ENCODE data around the gene SCN8A.

Gene SCN8A

DNA sequence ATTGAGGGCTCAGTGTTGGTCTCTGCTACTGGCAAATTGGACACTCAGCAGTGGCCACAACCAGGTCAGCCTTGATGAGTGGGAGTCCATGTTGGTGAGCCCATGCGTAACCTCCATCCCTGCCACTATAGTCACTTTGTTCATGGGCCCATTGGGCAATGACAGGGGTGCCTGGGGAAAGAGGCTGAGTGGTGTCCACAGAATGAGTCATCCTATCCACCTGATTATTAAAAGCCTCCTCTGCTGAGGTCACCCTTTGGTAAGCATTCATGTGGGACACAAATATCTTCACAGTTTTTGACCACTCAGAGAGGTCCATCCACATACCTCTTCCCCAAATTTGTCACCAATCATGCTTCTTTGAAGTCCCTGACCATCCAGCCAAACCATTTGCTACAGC is 207.5 kb downstream of the SCN8A start:
- H3K4me1 ChIP-seq (ENCODE audit: insufficient read depth, poor library complexity, severe bottlenecking) = peaks cover 7% of the 10 kb centered on the region
- no peak overlapping the region for H3K27ac ChIP-seq (ENCODE audit: poor library complexity, severe bottlenecking)
- no peaks in the 10 kb centered on the region for H3K9me3 ChIP-seq (ENCODE audit: severe bottlenecking)
- H3K36me3 ChIP-seq (ENCODE audit: low read depth) = no peaks in the 10 kb centered on the region
- ATAC-seq (ENCODE audit: low read depth) = no peak
- DNase-seq (ENCODE audit: low spot score) = no peak
- H3K4me3 ChIP-seq (ENCODE audit: severe bottlenecking) = no peak overlapping the region
- H3K27me3 ChIP-seq (ENCODE audit: insufficient read depth, poor library complexity, severe bottlenecking) = no peaks in the 10 kb centered on the region
- TF ChIP-seq, protein P1, sequence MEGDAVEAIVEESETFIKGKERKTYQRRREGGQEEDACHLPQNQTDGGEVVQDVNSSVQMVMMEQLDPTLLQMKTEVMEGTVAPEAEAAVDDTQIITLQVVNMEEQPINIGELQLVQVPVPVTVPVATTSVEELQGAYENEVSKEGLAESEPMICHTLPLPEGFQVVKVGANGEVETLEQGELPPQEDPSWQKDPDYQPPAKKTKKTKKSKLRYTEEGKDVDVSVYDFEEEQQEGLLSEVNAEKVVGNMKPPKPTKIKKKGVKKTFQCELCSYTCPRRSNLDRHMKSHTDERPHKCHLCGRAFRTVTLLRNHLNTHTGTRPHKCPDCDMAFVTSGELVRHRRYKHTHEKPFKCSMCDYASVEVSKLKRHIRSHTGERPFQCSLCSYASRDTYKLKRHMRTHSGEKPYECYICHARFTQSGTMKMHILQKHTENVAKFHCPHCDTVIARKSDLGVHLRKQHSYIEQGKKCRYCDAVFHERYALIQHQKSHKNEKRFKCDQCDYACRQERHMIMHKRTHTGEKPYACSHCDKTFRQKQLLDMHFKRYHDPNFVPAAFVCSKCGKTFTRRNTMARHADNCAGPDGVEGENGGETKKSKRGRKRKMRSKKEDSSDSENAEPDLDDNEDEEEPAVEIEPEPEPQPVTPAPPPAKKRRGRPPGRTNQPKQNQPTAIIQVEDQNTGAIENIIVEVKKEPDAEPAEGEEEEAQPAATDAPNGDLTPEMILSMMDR (IDR thresholded peaks at IDR 0.05; ENCODE audit: poor library complexity, severe bottlenecking) = no peak

DNA sequence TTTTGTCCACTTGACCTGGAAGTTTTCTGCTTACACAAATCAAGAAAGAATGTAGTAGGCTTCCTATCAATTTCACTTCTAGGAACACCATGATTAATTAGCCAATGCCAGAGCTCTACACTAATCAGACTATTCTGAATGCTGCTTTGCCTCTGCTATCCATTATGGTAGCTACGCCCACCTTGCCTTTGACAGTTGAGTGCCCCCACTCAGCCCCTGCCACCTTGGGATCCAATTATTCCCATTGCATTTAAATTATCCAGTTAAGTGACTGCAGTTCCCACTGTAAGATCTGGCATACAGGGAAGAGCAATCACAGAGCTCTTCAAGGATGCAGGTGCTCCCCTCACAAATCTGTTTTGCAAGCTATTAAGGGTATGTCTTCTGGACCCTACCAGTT is 210.0 kb downstream of the SCN8A start:
- no peaks in the 10 kb centered on the region for H3K27me3 ChIP-seq (ENCODE audit: insufficient read depth, poor library complexity, severe bottlenecking)
- H3K4me1 ChIP-seq (ENCODE audit: insufficient read depth, poor library complexity, severe bottlenecking) = peaks cover 7% of the 10 kb centered on the region
- DNase-seq (ENCODE audit: low spot score) = no peak
- no peak overlapping the region for H3K27ac ChIP-seq (ENCODE audit: poor library complexity, severe bottlenecking)
- TF ChIP-seq, protein P1 (IDR thresholded peaks at IDR 0.05; ENCODE audit: poor library complexity, severe bottlenecking) = no peak
- no peaks in the 10 kb centered on the region for H3K36me3 ChIP-seq (ENCODE audit: low read depth)
- no peaks in the 10 kb centered on the region for H3K9me3 ChIP-seq (ENCODE audit: severe bottlenecking)
- ATAC-seq (ENCODE audit: low read depth) = no peak
- no peak overlapping the region for H3K4me3 ChIP-seq (ENCODE audit: severe bottlenecking)

DNA sequence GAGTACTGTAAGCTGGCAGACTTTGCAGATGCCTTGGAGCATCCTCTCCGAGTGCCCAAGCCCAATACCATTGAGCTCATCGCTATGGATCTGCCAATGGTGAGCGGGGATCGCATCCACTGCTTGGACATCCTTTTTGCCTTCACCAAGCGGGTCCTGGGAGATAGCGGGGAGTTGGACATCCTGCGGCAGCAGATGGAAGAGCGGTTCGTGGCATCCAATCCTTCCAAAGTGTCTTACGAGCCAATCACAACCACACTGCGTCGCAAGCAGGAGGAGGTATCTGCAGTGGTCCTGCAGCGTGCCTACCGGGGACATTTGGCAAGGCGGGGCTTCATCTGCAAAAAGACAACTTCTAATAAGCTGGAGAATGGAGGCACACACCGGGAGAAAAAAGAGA is 215.9 kb downstream of the SCN8A start:
- no peaks in the 10 kb centered on the region for H3K4me1 ChIP-seq (ENCODE audit: insufficient read depth, poor library complexity, severe bottlenecking)
- H3K27me3 ChIP-seq (ENCODE audit: insufficient read depth, poor library complexity, severe bottlenecking) = no peaks in the 10 kb centered on the region
- ATAC-seq (ENCODE audit: low read depth) = no peak
- H3K27ac ChIP-seq (ENCODE audit: poor library complexity, severe bottlenecking) = no peak overlapping the region
- no peaks in the 10 kb centered on the region for H3K9me3 ChIP-seq (ENCODE audit: severe bottlenecking)
- TF ChIP-seq, protein P1 (IDR thresholded peaks at IDR 0.05; ENCODE audit: poor library complexity, severe bottlenecking) = no peak
- no peak overlapping the region for H3K4me3 ChIP-seq (ENCODE audit: severe bottlenecking)
- no peaks in the 10 kb centered on the region for H3K36me3 ChIP-seq (ENCODE audit: low read depth)
- no peak for DNase-seq (ENCODE audit: low spot score)

DNA sequence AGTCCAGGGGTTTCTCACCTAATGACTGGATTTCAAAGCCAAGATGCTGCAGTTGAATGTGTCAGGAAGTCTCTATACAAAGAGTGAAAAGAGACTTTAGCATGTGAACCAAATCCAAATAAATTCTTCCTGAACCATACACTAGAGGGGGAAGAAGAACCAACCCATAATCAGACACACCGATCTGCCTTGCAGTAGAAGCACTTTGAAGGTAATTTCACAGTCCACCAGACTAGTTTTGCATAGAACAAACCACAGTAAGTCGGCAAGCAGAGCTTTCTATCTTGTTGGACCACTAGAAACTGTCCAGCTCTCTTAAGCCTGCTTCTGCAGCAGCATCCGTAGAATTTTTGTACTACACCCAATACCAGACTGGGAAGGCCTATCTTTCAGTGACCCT is 218.2 kb downstream of the SCN8A start:
- no peak overlapping the region for H3K4me3 ChIP-seq (ENCODE audit: severe bottlenecking)
- no peak overlapping the region for H3K27ac ChIP-seq (ENCODE audit: poor library complexity, severe bottlenecking)
- no peaks in the 10 kb centered on the region for H3K27me3 ChIP-seq (ENCODE audit: insufficient read depth, poor library complexity, severe bottlenecking)
- no peaks in the 10 kb centered on the region for H3K36me3 ChIP-seq (ENCODE audit: low read depth)
- DNase-seq (ENCODE audit: low spot score) (no peak), ATAC-seq (ENCODE audit: low read depth) (no peak)
- no peaks in the 10 kb centered on the region for H3K4me1 ChIP-seq (ENCODE audit: insufficient read depth, poor library complexity, severe bottlenecking)
- H3K9me3 ChIP-seq (ENCODE audit: severe bottlenecking) = no peaks in the 10 kb centered on the region
- TF ChIP-seq, protein P1 (IDR thresholded peaks at IDR 0.05; ENCODE audit: poor library complexity, severe bottlenecking) = no peak

DNA sequence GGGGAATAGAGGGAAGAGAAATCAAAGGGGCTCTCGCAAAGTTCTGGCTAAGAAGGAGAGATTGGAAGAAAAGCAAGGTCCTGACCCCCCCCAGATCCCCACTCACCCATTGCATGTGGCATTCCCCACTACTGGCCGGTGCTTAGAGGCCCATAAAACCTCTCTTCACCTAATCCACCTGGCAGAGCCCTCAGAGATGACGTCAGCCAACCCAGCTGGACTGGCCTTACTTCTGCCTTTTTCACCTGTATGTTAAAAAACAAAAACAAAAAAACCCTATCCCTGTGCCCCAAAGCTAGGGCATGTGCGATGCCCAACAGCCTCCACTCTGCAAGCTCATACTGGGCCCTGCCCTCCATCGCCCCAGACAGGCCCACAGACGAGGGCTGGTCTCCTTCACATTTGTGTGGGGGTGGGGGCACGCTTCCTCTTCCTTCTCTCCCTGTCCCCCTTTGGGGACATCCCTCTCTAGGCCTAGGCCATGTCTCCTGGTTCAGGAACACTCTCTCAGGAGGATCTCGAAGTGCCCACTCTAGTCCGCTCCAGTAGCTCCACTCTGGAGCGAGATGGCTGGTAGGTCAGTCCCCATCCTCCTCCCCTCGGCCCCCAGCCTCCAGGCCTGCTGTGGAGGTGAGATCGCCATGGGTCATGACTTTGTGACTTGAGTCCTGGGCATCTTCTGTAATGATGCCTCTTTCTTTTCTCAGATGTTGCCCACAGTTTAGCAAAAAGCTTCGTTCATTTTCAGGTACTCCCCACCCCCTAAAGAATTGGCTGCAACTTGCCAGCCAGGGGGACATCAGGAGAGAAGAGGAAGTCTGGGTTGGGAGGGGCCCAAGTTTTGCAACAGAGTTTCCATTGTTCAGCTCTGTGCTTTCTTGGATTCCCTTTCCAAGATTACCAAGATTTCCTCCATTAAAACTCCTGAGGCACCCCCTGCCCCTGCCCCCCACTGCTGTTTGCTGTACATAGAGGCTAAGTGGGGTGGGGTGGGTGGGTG is 220.5 kb downstream of the SCN8A start:
- Histone ChIP-seq H3K9me3 (ENCODE audit: severe bottlenecking) (no peaks in the 10 kb centered on the region), H3K4me1 (ENCODE audit: insufficient read depth, poor library complexity, severe bottlenecking) (no peaks in the 10 kb centered on the region), H3K4me3 (ENCODE audit: severe bottlenecking) (no peak overlapping the region), H3K27me3 (ENCODE audit: insufficient read depth, poor library complexity, severe bottlenecking) (no peaks in the 10 kb centered on the region), H3K27ac (ENCODE audit: poor library complexity, severe bottlenecking) (no peak overlapping the region), H3K36me3 (ENCODE audit: low read depth) (no peaks in the 10 kb centered on the region)
- ATAC-seq (ENCODE audit: low read depth) (no peak), DNase-seq (ENCODE audit: low spot score) (no peak)
- TF ChIP-seq, protein P1 (IDR thresholded peaks at IDR 0.05; ENCODE audit: poor library complexity, severe bottlenecking) = no peak

Measured in RWPE2 (cell line).